ENCODE measurements around the gene HOXD9. TPM values are rescaled to one million over a fixed set of nuclear protein-coding genes. Genes with fewer than 3 reads are reported as not detected.

The HOXD9 gene
- total RNA-seq, 2 experiments from 2014 or later: not detected

- TF ChIP-seq EZH2phosphoT487 (IDR thresholded peaks at IDR 0.05; ENCODE audit: borderline replicate concordance, low read depth, low read length) (no peak), CTCF (conservative IDR thresholded peaks at IDR 0.05; ENCODE audit: low read length) (no peak)
- POLR2A ChIA-PET: interaction anchor here (0.6 kb wide), 3 partner anchors 129 to 803 kb away, joined by 3 read pairs; no protein-coding TSS in a partner anchor
Observed at GRCh38 chr2:176110415-176111308, 11.9 kb upstream of the HOXD9 start.

GRCh38 chr2:176111309-176111663, 11.2 kb upstream of the HOXD9 start:
- no TSS peak for BruUV-seq (replicated peaks)
- no peak overlapping the region for H3K4me3 ChIP-seq (ENCODE audit: low read depth, low read length, poor library complexity, severe bottlenecking)
- H3K9me2 ChIP-seq (ENCODE audit: insufficient read depth, low read length): no peaks in the 10 kb centered on the region
- CTCF ChIA-PET (ENCODE audit: unreplicated experiment): no interaction called here
- DNase-seq (ENCODE audit: low spot score): peak; percentile 36
- H3K79me2 ChIP-seq (ENCODE audit: insufficient read depth, low read depth, low read length): no peaks in the 10 kb centered on the region
- POLR2A ChIA-PET: interaction anchor here (0.6 kb wide), 1 partner anchor 128 kb away, joined by 3 read pairs; no protein-coding TSS in a partner anchor
- TF ChIP-seq CTCF (conservative IDR thresholded peaks at IDR 0.05; ENCODE audit: low read length): peak; percentile 79
- no peak for TF ChIP-seq EZH2phosphoT487 (IDR thresholded peaks at IDR 0.05; ENCODE audit: borderline replicate concordance, low read depth, low read length)
- no peak overlapping the region for H3K27ac ChIP-seq (ENCODE audit: low read depth, low read length, poor library complexity, severe bottlenecking)
- no peaks in the 10 kb centered on the region for H3K9me3 ChIP-seq (ENCODE audit: low read length)
- H2AFZ ChIP-seq (ENCODE audit: low read length): no peak overlapping the region
- intact Hi-C loops (cut with micrococcal nuclease; ENCODE audit: unreplicated experiment): no loop called here
- no peaks in the 10 kb centered on the region for H3K4me1 ChIP-seq (ENCODE audit: insufficient read depth, low read length, poor library complexity, severe bottlenecking)
- no peaks in the 10 kb centered on the region for H3K36me3 ChIP-seq (ENCODE audit: insufficient read depth, low read length)
- no peaks in the 10 kb centered on the region for H4K20me1 ChIP-seq (ENCODE audit: insufficient read depth, low read length)
- H3K4me2 ChIP-seq (ENCODE audit: low read length): no peak overlapping the region

More at GRCh38 chr2:176110415-176111308, 11.9 kb upstream of the HOXD9 start:
- BruUV-seq (replicated peaks): no TSS peak
- H3K79me2 ChIP-seq (ENCODE audit: insufficient read depth, low read depth, low read length): no peaks in the 10 kb centered on the region
- H3K9me3 ChIP-seq (ENCODE audit: low read length): no peaks in the 10 kb centered on the region
- no peaks in the 10 kb centered on the region for H3K9me2 ChIP-seq (ENCODE audit: insufficient read depth, low read length)
- H3K4me1 ChIP-seq (ENCODE audit: insufficient read depth, low read length, poor library complexity, severe bottlenecking): no peaks in the 10 kb centered on the region
- DNase-seq (ENCODE audit: low spot score): no peak
- CTCF ChIA-PET (ENCODE audit: unreplicated experiment): no interaction called here
- no peaks in the 10 kb centered on the region for H3K36me3 ChIP-seq (ENCODE audit: insufficient read depth, low read length)
- H3K4me3 ChIP-seq (ENCODE audit: low read depth, low read length, poor library complexity, severe bottlenecking): no peak overlapping the region
- H2AFZ ChIP-seq (ENCODE audit: low read length): no peak overlapping the region
- H4K20me1 ChIP-seq (ENCODE audit: insufficient read depth, low read length): no peaks in the 10 kb centered on the region
- no peak overlapping the region for H3K27ac ChIP-seq (ENCODE audit: low read depth, low read length, poor library complexity, severe bottlenecking)
- no peak overlapping the region for H3K4me2 ChIP-seq (ENCODE audit: low read length)
- intact Hi-C loops (cut with micrococcal nuclease; ENCODE audit: unreplicated experiment): no loop called here

- CTCF ChIA-PET (ENCODE audit: unreplicated experiment): no interaction called here
- no TSS peak for BruUV-seq (replicated peaks)
Observed at GRCh38 chr2:176111846-176112374, 10.6 kb upstream of the HOXD9 start.

More at GRCh38 chr2:176111846-176112374, 10.6 kb upstream of the HOXD9 start:
- no peaks in the 10 kb centered on the region for H3K36me3 ChIP-seq (ENCODE audit: insufficient read depth, low read length)
- intact Hi-C loops (cut with micrococcal nuclease; ENCODE audit: unreplicated experiment): no loop called here
- H3K79me2 ChIP-seq (ENCODE audit: insufficient read depth, low read depth, low read length): no peaks in the 10 kb centered on the region
- no peaks in the 10 kb centered on the region for H3K9me3 ChIP-seq (ENCODE audit: low read length)
- no peaks in the 10 kb centered on the region for H3K4me1 ChIP-seq (ENCODE audit: insufficient read depth, low read length, poor library complexity, severe bottlenecking)
- H3K4me2 ChIP-seq (ENCODE audit: low read length): no peak overlapping the region
- POLR2A ChIA-PET: no interaction called here
- H4K20me1 ChIP-seq (ENCODE audit: insufficient read depth, low read length): no peaks in the 10 kb centered on the region
- TF ChIP-seq EZH2phosphoT487 (IDR thresholded peaks at IDR 0.05; ENCODE audit: borderline replicate concordance, low read depth, low read length) (no peak), CTCF (conservative IDR thresholded peaks at IDR 0.05; ENCODE audit: low read length) (no peak)
- no peak overlapping the region for H3K27ac ChIP-seq (ENCODE audit: low read depth, low read length, poor library complexity, severe bottlenecking)
- no peaks in the 10 kb centered on the region for H3K9me2 ChIP-seq (ENCODE audit: insufficient read depth, low read length)
- H2AFZ ChIP-seq (ENCODE audit: low read length): no peak overlapping the region
- H3K4me3 ChIP-seq (ENCODE audit: low read depth, low read length, poor library complexity, severe bottlenecking): no peak overlapping the region
- DNase-seq (ENCODE audit: low spot score): no peak
